ENCODE measurements around the gene PIN1. TPM values are rescaled to one million over a fixed set of nuclear protein-coding genes. Genes with fewer than 3 reads are reported as not detected.
"Not testable (repeated sequence)": the region's sequence is repeated elsewhere in the genome, so short reads cannot be mapped to it uniquely, and the experiment has no call there.

The PIN1 gene
- total RNA-seq, 1 donor from 2014 or later = 43.4 TPM

DNA sequence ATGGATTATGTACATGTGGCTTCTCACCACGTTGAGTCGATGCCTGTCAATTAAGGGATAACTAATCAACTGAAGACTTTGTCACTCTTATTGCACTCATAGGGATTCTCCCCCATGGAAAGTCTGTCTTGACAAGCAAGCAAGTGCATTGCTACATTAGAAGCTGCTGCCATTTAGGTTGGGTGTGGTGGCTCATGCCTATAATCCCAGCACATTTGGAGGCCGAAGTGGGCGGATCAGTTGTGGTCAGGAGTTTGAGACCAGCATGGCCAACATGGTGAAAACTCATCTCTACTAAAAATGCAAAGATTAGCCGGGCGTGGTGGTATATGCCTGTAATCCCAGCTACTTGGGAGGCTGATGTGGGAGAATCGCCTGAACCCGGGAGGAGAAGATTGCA is 48.3 kb upstream of the PIN1 start:
- Histone ChIP-seq H3K79me2 (ENCODE audit: low read depth) (peaks cover 6% of the 10 kb centered on the region), H3K27me3 (no peaks in the 10 kb centered on the region), H2AFZ (replicated peaks) (no peak overlapping the region), H3K36me3 (no peaks in the 10 kb centered on the region), H4K20me1 (ENCODE audit: low read depth) (no peaks in the 10 kb centered on the region), H3K4me3 (no peak overlapping the region), H3K4me1 (peaks cover 19% of the 10 kb centered on the region), H3K4me2 (no peak overlapping the region), H3K9me3 (ENCODE audit: low read depth) (no peaks in the 10 kb centered on the region), H3F3A (ENCODE audit: low read depth) (peaks cover 44% of the 10 kb centered on the region), H3K27ac (no peak overlapping the region), H3K9ac (no peak overlapping the region)
- no peak for DNase-seq (ENCODE audit: low spot score)
- Mint-ChIP-seq H3K27me3 (ENCODE audit: insufficient read depth, low read depth) (peaks cover 5% of the 10 kb centered on the region), H3K36me3 (no peaks in the 10 kb centered on the region), H3K27ac (no peak overlapping the region), H3K4me1 (peaks cover 28% of the 10 kb centered on the region), H3K9me3 (no peaks in the 10 kb centered on the region), H3K4me3 (peak overlapping the region; percentile 79)
- TF ChIP-seq EZH2phosphoT487 (IDR thresholded peaks at IDR 0.05) (no peak), EZH2 (IDR thresholded peaks at IDR 0.05) (no peak), CTCF (IDR thresholded peaks at IDR 0.05) (no peak)

- not testable (repeated sequence) for H3K36me3 ChIP-seq; H3K27me3 Mint-ChIP-seq (ENCODE audit: insufficient read depth, low read depth); H3K27ac ChIP-seq; H3K9me3 Mint-ChIP-seq; H3K4me2 ChIP-seq; H3K27ac Mint-ChIP-seq; H4K20me1 ChIP-seq (ENCODE audit: low read depth); H3K9ac ChIP-seq; H3K4me3 ChIP-seq; H3K79me2 ChIP-seq (ENCODE audit: low read depth); H3K36me3 Mint-ChIP-seq; H3K27me3 ChIP-seq; H2AFZ ChIP-seq (replicated peaks); DNase-seq (ENCODE audit: low spot score); H3K4me3 Mint-ChIP-seq; H3K9me3 ChIP-seq (ENCODE audit: low read depth)
- Histone ChIP-seq H3K4me1 (peaks cover 23% of the 10 kb centered on the region), H3F3A (ENCODE audit: low read depth) (peaks cover 54% of the 10 kb centered on the region)
- H3K4me1 Mint-ChIP-seq = peaks cover 33% of the 10 kb centered on the region
These were observed 46.5 kb upstream of the PIN1 start for GRCh38 chr19:9788604-9789003.

DNA sequence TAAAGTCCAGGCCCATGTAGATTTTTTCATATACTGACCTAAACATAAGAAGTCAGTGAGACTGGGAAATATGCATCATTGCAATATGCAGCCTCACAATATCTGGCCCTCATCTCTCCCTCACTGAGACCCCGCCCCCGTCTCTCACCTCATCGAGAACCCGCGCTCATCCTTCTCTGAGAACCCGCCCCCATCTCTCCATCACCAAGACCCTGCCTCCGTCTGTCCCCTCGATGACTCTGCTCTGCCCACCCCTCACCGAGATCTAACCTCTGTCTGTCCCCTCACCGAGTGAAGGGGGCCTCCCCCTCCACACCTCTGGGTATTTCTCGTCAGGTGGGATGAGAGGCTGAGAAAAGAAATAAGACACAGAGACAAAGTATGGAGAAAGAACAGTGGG is 46.1 kb upstream of the PIN1 start:
- Histone ChIP-seq H3K36me3 (no peaks in the 10 kb centered on the region), H3K9me3 (ENCODE audit: low read depth) (no peaks in the 10 kb centered on the region), H4K20me1 (ENCODE audit: low read depth) (no peaks in the 10 kb centered on the region), H3K4me2 (no peak overlapping the region), H3K4me3 (no peak overlapping the region), H3K27me3 (peaks cover 5% of the 10 kb centered on the region), H3K9ac (no peak overlapping the region), H3K79me2 (ENCODE audit: low read depth) (no peaks in the 10 kb centered on the region), H3K4me1 (peaks cover 21% of the 10 kb centered on the region), H2AFZ (replicated peaks) (no peak overlapping the region), H3K27ac (no peak overlapping the region), H3F3A (ENCODE audit: low read depth) (peaks cover 54% of the 10 kb centered on the region)
- peak overlapping the region; percentile 43 for H3K27ac Mint-ChIP-seq
- peak overlapping the region; percentile 64 for H3K4me3 Mint-ChIP-seq
- no peaks in the 10 kb centered on the region for H3K36me3 Mint-ChIP-seq
- TF ChIP-seq CTCF (IDR thresholded peaks at IDR 0.05) (no peak), EZH2phosphoT487 (IDR thresholded peaks at IDR 0.05) (no peak), EZH2 (IDR thresholded peaks at IDR 0.05) (no peak)
- peaks cover 5% of the 10 kb centered on the region for H3K27me3 Mint-ChIP-seq (ENCODE audit: insufficient read depth, low read depth)
- no peaks in the 10 kb centered on the region for H3K9me3 Mint-ChIP-seq
- no peak for DNase-seq (ENCODE audit: low spot score)
- H3K4me1 Mint-ChIP-seq = peaks cover 30% of the 10 kb centered on the region

DNA sequence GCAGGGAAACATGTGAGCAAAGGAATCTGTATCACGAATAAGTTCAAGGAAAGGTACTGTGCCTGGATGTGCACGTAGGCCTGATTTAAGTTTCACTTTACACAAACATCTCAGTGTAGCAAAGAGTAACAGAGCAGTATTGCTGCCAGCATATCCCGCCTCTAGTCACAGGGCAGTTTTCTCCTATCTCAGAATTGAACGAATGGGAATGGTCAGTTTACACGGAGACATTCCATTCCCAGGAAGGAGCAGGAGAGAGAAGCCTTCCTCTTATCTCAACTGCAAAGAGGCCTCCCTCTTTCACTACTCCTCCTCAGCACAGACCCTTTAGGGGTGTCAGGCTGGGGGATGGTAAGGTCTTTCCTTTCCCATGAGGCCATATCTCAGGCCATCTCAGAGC is 45.5 kb upstream of the PIN1 start:
- Histone ChIP-seq H2AFZ (replicated peaks) (peak overlapping the region; percentile 8), H3K4me1 (peaks cover 15% of the 10 kb centered on the region), H3F3A (ENCODE audit: low read depth) (peaks cover 49% of the 10 kb centered on the region)
- not testable (repeated sequence) for H3K9me3 ChIP-seq (ENCODE audit: low read depth); H4K20me1 ChIP-seq (ENCODE audit: low read depth); H3K36me3 Mint-ChIP-seq; H3K27ac Mint-ChIP-seq; H3K27me3 Mint-ChIP-seq (ENCODE audit: insufficient read depth, low read depth); H3K4me3 Mint-ChIP-seq; H3K9ac ChIP-seq; H3K27me3 ChIP-seq; H3K27ac ChIP-seq; H3K4me2 ChIP-seq; H3K36me3 ChIP-seq; H3K4me3 ChIP-seq; H3K9me3 Mint-ChIP-seq; DNase-seq (ENCODE audit: low spot score); H3K79me2 ChIP-seq (ENCODE audit: low read depth)
- peaks cover 25% of the 10 kb centered on the region for H3K4me1 Mint-ChIP-seq

DNA sequence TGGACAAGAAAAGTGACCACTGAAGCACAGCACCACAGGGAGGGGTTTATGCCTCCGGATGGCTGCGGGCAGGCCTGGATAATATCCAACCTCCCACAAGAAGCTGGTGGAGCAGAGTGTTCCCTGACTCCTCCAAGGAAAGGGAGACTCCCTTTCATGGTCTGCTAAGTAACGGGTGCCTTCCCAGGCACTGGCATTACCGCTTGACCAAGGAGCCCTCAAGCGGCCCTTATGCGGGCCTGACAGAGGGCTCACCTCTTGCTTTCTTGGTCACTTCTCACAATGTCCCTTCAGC is 44.1 kb upstream of the PIN1 start:
- not testable (repeated sequence) for H4K20me1 ChIP-seq (ENCODE audit: low read depth); H3K9me3 Mint-ChIP-seq; H3K79me2 ChIP-seq (ENCODE audit: low read depth); H3K27me3 ChIP-seq; H3K27me3 Mint-ChIP-seq (ENCODE audit: insufficient read depth, low read depth); DNase-seq (ENCODE audit: low spot score); H2AFZ ChIP-seq (replicated peaks); H3K36me3 ChIP-seq; H3K27ac Mint-ChIP-seq; H3K9me3 ChIP-seq (ENCODE audit: low read depth); H3K36me3 Mint-ChIP-seq; H3K9ac ChIP-seq; H3K27ac ChIP-seq
- peaks cover 21% of the 10 kb centered on the region for H3K4me1 Mint-ChIP-seq
- Histone ChIP-seq H3F3A (ENCODE audit: low read depth) (peaks cover 40% of the 10 kb centered on the region), H3K4me3 (peak overlapping the region; percentile 45), H3K4me1 (peaks cover 12% of the 10 kb centered on the region), H3K4me2 (peak overlapping the region; percentile 73)
- H3K4me3 Mint-ChIP-seq = peak overlapping the region; percentile 87
